AG20443 (cell line): ENCODE data around the gene GPR17.

Source experiments
- DNase-seq: peaks from one replicate; pipeline ENCODE4 v3.0.0; 2012; ENCODE audit warnings: low spot score, mixed read lengths

GPR17 gene

DNA sequence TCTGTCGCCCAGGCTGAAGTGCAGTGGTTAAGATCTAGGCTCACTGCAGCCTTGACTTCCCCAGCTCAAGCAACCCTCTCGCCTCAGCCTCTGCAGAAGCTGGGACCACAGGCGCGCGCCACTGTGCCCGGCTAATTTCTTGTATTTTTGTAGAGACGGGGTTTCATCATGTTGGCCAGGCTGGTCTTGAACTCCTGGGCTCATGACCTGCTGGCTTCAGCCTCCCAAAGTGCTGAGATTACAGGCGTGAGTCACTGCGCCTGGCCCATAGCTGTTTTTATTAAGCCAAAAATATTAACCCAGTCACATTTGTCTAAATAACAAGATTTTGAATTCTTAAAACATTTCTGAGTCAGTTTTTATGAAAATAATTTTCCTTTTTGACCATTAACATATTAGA is 49.0 kb downstream of the GPR17 start:
- DNase-seq, result no peak

DNA sequence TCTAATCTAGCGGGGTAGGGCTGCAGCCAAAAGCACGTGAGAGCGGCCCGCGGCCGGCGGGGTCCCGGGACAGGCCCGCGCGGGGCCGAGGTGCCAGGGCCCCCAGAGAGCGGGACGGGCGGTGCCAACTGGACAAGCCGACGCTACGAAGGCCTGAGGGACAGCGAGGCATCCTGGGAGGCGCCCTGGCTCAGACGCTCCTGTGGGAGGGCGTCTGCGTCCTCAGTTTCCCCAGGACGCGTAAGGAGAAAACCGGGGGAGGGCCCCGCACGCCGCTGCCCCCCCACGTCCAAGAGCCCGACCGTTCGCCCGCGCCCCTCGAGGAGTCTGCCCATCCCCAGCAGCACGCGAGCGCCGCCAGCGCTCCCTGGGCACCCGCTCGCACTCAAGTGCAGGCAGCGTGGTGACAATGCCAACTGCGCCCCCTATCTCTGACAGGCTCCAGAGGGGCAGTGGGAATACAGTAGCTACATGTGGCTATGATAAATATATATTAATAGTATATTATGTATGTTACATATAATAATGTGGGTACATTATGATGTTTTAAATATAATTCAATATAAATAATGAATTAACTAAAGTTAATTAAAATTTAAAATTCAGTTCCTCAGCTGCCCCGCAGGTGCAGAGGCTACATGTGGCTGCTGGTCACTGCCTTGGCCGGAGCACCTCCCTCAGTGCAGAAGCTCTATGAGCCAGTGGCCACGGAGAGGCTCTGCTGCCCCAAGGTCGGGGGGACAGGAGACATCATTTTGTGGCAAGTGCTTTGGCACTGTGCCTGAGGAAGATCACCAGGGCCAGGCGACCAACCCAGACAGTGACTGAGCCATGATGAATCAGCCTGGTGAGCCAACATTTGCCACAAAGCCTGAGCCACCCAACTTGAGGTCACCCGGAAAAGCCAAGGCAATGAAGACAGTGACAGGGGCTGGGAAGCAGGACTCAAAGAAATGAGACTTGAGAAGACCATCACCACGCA is 49.8 kb downstream of the GPR17 start:
- DNase-seq, result peak; percentile 66

DNA sequence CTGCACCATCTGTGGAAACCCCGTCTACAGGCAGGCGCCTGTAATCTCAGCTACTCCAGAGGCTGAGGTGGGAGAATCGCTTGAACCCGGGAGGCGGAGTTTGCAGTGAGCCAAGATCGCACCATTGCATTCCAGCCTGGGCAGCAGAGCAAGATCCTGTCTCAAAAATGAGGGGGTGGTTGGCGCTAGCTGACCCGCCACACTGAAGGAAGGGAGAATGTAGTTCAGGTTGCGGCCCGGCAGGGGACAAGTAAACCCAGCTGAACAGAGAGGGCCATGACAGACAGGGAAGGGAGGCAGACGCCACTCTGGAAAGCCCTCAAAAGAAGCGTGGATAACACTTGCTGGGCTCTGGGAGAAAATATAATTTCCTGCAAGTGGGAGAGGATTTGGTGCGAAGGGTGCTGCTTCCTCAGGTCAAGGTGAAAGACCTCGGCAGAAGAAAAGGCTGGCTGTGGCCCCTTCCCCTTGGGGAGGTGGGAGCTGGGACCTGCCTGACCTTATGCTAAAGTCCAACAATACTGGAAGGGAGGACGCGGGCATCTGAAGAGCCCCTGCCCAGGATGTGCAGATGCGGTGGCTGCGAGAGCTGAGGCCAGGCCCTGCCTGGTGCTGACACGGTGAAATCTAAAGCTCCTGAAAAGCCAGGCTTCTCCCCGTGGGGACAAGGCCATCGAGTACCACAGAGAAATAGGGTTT is 51.7 kb downstream of the GPR17 start:
- DNase-seq, result no peak

DNA sequence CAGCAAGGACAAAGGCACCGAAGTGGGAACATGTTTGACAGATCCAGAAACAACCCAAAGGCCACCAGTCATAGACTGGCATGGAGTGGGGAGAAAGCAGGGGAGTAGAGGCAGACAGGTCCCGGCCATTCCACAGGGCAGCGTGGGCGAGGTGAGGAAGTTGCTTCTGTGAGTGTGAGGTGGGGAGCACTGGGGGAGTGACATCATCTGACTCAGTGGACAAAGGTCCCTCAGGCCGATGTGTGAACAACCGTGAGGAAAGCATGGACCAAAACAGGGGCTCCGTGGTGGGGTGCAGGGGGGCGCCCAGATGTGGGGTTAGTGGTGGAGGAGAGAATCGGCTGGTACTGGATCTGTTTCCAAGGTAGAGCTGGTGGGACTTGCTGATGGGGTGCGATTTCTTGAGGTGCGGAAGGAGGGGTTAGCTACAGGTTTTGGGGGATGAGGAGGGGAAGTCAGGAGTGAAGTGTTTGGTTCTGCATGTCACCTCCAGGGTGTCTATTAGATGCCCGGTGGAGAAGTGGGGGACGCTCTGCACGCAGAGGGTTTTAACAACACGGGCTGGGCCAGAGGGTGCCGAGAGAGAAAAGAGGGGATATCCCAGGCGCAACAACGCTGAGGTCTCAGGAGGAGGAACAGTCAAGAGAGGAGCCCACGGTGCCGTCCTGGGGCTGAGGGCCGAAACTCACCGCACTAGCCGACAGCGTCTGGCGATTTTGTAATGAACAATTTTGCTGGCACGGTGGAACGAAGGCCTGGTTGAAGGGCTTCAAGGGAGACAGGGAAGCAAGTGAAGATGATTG is 52.8 kb downstream of the GPR17 start:
- no peak for DNase-seq

DNA sequence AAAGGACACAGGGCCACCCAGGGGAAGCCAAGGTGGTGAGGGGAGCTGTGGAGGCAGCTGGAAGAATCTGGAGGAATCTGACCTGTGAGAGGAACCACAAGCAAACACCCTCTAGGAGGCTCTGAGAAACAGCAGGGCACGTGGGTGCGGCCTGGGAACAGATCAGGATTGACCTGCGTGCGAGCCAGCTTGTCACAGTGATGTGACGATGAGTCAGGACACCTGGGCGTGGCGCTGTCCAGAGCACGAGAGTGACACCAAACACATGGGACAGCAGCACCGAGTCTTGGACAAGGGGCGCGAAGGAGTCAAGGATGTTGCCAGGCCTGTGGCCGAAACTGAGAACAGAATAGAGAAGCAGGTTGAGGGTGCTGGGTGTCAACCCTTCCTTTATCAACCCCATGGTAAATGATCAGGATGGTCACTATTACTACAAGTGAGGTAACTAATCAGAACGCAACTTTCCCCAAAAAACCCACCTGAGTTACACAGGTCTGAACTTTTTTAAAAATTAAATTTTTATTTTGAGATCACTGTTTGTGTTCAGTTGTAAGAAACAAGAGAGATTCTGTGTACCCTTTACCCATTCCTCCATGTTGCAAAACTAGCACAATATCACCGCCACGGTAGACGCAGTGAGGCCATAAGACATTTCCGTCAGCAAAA is 54.7 kb downstream of the GPR17 start:
- DNase-seq, result no peak

DNA sequence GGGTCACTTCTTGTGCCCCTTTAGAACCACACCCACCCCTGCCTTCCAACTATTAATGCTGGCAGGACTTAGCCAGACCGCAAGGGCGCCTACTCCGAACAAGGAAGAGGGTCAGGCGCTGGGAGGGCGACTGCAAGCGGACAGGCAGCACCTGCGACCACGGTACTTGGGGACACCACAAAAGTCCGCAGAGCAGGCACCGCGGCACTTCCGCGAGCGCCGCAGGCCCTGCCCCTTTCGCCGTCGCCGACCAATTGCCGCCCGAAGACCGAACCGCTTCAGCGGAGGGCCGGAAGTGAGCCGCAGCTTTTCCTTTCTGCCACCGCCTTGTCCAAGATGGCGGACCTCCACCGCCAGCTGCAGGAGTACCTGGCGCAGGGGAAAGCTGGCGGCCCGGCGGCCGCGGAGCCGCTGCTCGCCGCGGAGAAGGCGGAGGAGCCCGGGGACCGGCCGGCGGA is 55.3 kb downstream of the GPR17 start, which contains the start of gene SFT2D3:
TSS of gene SFT2D3 (plus strand) at position 305 of the 458 bp plus-strand sequence. CDS start at position 337, 32 bp downstream.
- peak; percentile 96 for DNase-seq

DNA sequence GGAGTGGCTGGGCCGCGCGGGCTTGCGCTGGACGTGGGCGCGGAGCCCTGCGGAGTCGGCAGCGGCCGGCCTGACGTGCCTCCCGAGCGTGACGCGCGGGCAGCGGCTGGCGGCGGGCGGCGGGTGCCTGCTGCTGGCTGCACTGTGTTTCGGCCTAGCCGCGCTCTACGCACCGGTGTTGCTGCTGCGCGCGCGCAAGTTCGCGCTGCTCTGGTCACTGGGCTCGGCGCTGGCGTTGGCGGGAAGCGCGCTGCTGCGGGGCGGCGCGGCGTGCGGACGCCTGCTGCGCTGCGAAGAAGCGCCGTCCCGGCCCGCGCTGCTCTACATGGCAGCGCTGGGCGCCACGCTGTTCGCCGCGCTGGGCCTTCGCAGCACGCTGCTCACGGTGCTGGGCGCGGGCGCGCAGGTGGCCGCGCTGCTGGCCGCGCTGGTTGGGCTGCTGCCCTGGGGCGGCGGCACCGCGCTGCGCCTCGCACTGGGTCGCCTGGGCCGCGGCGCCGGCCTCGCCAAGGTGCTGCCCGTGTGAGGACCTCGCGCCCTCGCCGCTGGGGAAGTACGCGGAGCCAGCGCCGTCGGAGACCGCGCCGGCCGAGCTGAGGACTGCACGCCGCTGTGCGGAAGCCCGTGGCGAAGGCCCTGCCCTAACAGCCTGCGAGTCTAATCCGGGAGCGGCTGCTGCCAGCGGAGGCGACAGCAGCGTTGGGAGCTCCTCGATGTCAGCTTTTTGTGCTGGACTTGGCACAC is 55.9 kb downstream of the GPR17 start:
- DNase-seq, result peak; percentile 87
